ENCODE results near the gene IFRD1. TPM values are rescaled to one million over a fixed set of nuclear protein-coding genes. Genes with fewer than 3 reads are reported as not detected.
A peak's percentile ranks its signal among the peaks of the same experiment; 100 is the strongest.

The IFRD1 gene
- total RNA-seq, 1 experiment from 2014 or later, result 67.8 TPM

DNA sequence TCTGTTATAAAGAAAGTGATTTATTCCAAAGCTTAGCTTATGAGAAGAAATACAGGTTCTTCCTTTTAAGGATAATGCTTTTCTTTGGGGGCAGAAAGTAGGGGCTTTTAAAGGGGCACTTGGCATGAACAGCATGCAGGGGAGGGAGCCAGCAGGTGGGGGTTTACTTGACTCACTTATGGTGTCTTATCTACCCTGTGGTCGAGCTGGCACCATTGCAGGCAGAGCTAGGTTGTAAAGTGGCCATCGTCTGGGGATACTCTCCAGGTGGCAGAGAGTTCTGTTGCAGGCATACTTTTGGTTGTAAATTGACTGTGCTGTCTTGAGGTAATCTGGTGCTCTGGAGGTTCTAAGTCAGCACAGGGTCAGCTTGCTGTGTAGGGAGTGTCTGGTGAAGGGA, 26.3 kb upstream of the IFRD1 start:
- no peak overlapping the region for H2BK20ac ChIP-seq (ENCODE audit: low read depth, low read length, poor library complexity, severe bottlenecking)
- H3K4me2 ChIP-seq (ENCODE audit: insufficient read depth, insufficient read length, low read length), result no peak overlapping the region
- DNase-seq, result no peak
- no peaks in the 10 kb centered on the region for H3K27me3 Mint-ChIP-seq (ENCODE audit: low read depth)
- H3K9ac ChIP-seq (ENCODE audit: extremely low read depth, insufficient read length, low read length), result no peak overlapping the region
- TF ChIP-seq, protein P1, sequence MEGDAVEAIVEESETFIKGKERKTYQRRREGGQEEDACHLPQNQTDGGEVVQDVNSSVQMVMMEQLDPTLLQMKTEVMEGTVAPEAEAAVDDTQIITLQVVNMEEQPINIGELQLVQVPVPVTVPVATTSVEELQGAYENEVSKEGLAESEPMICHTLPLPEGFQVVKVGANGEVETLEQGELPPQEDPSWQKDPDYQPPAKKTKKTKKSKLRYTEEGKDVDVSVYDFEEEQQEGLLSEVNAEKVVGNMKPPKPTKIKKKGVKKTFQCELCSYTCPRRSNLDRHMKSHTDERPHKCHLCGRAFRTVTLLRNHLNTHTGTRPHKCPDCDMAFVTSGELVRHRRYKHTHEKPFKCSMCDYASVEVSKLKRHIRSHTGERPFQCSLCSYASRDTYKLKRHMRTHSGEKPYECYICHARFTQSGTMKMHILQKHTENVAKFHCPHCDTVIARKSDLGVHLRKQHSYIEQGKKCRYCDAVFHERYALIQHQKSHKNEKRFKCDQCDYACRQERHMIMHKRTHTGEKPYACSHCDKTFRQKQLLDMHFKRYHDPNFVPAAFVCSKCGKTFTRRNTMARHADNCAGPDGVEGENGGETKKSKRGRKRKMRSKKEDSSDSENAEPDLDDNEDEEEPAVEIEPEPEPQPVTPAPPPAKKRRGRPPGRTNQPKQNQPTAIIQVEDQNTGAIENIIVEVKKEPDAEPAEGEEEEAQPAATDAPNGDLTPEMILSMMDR (conservative IDR thresholded peaks at IDR 0.05), result no peak
- no peak overlapping the region for H2BK5ac ChIP-seq (ENCODE audit: insufficient read length, low read length)
- H3K79me2 ChIP-seq (ENCODE audit: insufficient read depth, low read length), result no peaks in the 10 kb centered on the region
- H3K9me3 Mint-ChIP-seq, result peaks cover 0 to 2% of the 10 kb centered on the region in 2 experiments; a peak in 1 of 5 replicates
- peaks cover 0 to 3% (median 0%) of the 10 kb centered on the region in 3 experiments; a peak in 1 of 7 replicates for H3K36me3 Mint-ChIP-seq (ENCODE audit: insufficient read depth in 1 of 3, low read depth in 3 of 3)
- H4K20me1 ChIP-seq (ENCODE audit: control insufficient read depth, insufficient read depth, insufficient read length), result no peaks in the 10 kb centered on the region
- no peak overlapping the region for H2BK12ac ChIP-seq (ENCODE audit: insufficient read length, low read depth, low read length)
- H3K23me2 ChIP-seq (ENCODE audit: insufficient read length, low read depth, low read length, poor library complexity, severe bottlenecking), result no peaks in the 10 kb centered on the region
- peak overlapping the region in 1 of 3 experiments; percentile 43; a peak in 3 of 7 replicates for H3K27ac Mint-ChIP-seq
- H2AK5ac ChIP-seq (ENCODE audit: insufficient read length, low read length), result no peak overlapping the region
- H3K79me1 ChIP-seq (ENCODE audit: insufficient read depth, low read depth, low read length, poor library complexity, severe bottlenecking), result no peaks in the 10 kb centered on the region
- no peaks in the 10 kb centered on the region for H3K27me3 ChIP-seq (ENCODE audit: insufficient read depth, low read length)
- H3K4me1 ChIP-seq (ENCODE audit: insufficient read depth, low read length), result peaks cover 15% of the 10 kb centered on the region; the same call in 1 of the 2 replicates
- no peak overlapping the region; a peak in 1 of 5 replicates for H3K4me3 Mint-ChIP-seq
- H3K56ac ChIP-seq (ENCODE audit: insufficient read length, low read depth, low read length), result no peak overlapping the region
- H3K27ac ChIP-seq (ENCODE audit: insufficient read length, low read depth, low read length), result no peak overlapping the region
- no peak overlapping the region for H4K5ac ChIP-seq (ENCODE audit: insufficient read length, low read depth, low read length)
- no peak overlapping the region for H3K23ac ChIP-seq (ENCODE audit: insufficient read length, low read depth, low read length)
- no peak overlapping the region for H3K14ac ChIP-seq (ENCODE audit: insufficient read depth, low read length)
- no peak overlapping the region for H3K18ac ChIP-seq (ENCODE audit: insufficient read length, low read depth, low read length)
- no CpG with 5 or more reads among the region's 2 CpGs for WGBS (ENCODE audit: extremely low coverage, insufficient read length, low lambda C conversion rate)
- H4K91ac ChIP-seq (ENCODE audit: insufficient read length, low read depth, low read length), result no peak overlapping the region
- H2BK120ac ChIP-seq (ENCODE audit: low read depth, low read length, poor library complexity, severe bottlenecking), result no peak overlapping the region
- no peaks in the 10 kb centered on the region for H3K9me3 ChIP-seq (ENCODE audit: control insufficient read depth, low read depth, low read length)
- no peak overlapping the region for H4K8ac ChIP-seq (replicated peaks; ENCODE audit: insufficient read length, low read depth, low read length)
- H3T11ph ChIP-seq (ENCODE audit: low read length), result no peak overlapping the region
- no peak overlapping the region for H3K4ac ChIP-seq (ENCODE audit: low read depth, low read length)
- H3K4me1 Mint-ChIP-seq, result peaks cover 47 to 60% of the 10 kb centered on the region in 2 experiments
- H2AFZ ChIP-seq (ENCODE audit: low read length), result no peak overlapping the region
- H2BK15ac ChIP-seq (ENCODE audit: low read depth, low read length), result no peak overlapping the region
